CD4-positive, alpha-beta T cell treated with Interleukin-2 at 100 ng/mL for 4 hours (primary cell): ENCODE results near the gene ADIPOR1.

Experiments
- DNase-seq: peaks from one replicate; pipeline ENCODE4 v3.0.0-alpha.2; 2020; ENCODE audit warnings: low spot score

Gene ADIPOR1

DNA sequence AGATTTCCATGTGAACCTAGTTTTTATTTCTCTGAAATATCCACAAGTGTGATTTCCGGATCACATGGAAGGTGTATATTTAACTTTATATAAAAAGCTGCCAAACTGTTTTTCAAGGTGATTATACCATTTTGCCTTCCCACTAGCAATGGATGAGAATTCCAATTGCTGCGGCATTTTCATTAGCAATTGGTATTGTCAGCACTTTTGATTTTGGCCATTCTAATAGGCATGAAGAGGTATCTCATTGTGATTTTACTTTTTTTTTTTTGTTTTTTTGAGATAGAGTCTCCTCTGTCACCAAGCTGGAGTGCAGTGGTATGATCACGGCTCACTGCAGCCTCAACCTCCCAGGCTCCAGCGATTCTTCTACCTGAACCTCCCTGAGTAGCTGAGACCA lies 13.9 kb upstream of the ADIPOR1 start:
- DNase-seq: no peak

DNA sequence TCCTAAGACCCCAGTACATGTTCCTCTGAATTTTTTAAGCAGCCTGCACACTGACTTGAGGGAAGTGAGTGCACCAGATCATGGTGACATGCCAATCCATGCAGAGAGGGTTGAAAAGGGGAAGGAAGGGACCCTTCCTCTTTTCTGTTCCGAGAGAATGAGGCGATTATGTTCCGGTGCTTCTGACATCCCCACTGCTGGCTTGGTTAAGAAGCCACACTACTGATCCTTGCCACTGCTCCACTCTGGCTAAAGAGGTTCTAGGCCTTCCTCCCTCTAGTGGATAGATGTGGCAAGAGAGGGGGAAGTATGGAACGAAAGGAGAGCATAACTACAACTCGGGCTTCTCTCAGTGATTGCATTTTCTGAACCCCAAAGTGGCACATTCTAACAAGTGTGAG lies 10.8 kb upstream of the ADIPOR1 start:
- peak; percentile 40 for DNase-seq

DNA sequence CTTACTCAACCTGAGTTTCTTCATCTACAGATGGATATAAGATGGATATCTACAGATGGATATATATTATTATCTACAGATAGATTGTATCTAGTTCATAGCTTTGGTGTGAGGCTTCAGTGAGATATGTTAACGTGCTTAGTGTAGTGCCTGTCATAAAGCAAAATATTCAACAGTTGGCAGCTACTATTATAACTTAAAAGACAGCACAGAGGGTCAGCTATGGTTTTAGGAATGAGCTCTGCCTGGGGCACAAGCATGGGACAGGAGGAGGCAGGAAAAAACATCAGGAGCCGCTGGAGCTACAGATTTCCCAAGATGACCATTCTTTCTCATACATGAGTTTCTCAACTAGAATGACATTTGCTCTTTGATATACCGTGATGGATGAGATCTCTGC lies 10.2 kb upstream of the ADIPOR1 start:
- no peak for DNase-seq

DNA sequence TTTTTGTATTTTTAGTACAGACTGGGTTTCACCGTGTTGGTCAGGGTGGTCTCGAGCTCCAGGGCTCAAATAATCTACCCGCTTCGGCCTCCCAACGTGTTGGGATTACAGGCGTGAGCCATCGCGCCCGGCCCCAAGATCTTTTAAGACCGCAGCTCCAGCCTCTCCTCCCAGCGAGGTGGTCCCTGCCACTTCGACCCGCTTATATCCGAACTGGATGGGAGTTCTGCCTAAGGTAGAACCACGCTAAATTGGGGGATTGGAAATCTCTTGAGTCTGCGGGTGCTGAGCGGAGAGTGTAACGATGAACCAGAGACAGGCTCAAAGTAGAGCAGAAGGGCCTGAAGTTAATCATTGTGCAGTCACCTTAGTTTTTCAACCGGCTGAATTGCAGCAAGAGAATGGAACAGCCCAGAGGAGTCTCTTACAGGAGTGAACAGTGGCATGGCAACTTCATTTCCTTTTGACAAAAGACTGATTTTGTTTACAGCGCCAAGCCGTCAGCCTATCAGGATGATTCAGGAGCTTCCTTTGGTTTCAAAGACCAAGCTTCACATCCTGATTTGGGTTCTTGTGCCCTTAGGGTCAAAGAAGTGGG lies 9.7 kb upstream of the ADIPOR1 start:
- peak; percentile 35 for DNase-seq

DNA sequence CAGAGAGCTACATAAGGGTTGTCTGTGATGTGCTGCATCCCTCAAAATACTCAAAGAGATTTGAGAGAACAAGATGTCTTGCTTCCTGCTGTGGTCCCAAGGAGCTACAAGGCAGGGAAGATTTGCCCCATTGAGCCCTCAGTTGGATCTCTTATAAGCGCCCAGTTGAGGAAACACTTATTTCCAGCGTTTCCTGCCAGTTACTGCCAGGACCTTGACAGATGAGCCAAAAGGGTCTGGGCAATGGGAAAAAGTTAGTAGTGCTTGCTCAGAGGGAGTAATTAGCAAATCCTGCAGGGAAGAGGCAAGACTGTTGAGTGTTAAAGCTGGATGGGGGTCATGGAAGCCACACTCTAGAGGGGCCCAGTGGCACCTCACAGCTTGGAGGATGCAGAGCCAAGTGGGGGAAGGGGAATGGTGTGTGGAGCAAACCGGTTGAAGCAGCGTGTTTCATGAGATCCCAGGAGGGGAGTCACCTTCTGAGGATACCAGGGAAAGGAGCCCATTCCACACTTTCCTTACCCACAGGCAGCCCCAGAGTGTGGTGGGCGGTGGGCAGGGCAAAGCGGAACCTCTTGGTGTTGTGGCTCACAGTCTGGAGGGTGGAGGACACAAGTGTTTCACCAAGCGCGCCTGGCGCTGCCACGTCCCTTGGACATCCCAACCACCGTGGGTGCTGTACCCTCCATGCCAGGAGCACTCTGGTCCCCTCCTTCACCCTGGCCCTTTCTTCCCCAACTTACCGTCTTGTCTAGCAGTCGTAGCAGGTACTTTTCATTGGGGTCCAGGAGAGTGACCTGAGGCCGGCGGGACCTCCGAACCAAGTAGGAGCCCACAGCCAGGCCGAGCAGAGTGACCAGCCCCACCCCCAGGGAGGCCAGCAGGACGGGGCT lies 8.1 kb upstream of the ADIPOR1 start:
- no peak for DNase-seq

DNA sequence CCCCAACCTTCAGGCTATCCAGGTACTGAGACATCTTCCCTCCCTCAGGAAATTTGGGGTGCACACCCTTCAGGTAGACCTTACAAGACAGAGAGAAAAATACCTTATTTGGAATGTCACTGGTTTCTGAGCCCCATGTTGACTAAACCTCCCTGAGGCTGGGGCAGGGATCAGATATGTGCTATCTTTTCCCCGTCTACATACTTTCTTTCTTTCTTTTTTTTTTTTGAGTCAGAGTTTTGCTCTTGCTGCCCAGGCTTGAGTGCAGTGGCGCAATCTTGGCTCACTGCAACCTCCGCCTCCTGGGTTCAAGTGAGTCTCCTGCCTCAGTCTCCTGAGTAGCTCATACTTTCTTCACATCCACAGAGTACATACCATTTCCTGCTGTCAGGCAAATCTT lies 7.3 kb upstream of the ADIPOR1 start:
- no peak for DNase-seq

DNA sequence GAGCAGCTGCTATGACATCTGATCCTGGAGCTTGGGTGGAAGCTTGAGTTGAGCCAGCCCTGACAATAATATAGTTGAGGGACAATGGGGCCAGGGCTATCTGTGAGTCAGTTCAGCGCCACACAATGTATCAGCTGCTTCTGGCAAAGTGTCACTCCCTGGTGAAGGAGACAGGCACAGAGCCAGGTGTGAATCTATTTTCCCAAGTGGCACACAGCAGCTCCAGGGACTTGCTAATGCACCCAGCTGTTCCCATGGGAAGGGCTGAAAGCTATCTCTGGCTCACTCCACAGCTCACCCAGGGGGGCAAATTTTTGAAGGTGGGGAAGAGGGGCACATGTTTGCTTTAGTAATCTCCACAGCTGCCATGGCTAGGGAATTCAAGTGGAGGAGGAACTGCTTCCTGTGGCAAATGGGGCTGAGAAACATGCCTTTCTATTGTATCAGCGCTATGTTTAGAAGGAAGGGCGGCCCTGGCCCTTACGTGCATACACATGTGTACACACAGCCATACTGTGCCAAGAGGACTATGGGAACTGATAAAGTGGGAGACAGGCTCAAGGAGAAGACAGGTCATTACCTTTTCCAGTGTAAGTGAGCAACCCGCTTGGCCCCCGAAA lies 6.8 kb upstream of the ADIPOR1 start:
- DNase-seq: no peak

DNA sequence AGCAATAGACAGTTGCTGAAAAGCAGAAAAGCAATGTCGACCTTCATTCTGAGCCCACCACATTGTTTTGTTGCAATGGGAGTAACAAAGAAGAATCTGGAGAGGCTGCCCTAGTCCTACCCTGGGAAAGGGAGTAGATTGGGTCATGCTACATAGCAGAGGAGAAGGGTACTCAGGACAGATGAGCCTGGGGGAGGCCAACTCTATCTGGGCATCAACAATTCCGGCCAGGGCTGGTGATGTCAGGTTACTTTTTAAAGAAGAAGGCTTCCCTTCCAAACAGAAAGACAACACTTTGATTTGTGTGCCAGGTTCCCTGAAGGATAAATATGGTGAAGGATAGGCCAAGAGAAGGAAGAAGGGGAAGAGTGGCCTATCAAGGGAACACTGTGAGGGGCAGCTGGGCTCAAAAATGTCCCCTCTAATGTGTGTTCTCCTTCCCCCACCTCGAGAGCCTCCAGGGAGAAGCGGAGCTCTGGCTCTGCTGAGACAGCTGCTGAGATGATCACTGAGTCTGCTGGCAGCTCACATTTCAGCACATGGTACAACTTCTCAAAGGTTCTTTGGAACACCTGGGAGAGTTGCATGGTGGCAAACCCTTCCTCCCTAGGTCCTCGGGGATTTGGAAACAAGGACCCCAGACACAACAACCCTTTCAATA lies 3.2 kb upstream of the ADIPOR1 start:
- no peak for DNase-seq

DNA sequence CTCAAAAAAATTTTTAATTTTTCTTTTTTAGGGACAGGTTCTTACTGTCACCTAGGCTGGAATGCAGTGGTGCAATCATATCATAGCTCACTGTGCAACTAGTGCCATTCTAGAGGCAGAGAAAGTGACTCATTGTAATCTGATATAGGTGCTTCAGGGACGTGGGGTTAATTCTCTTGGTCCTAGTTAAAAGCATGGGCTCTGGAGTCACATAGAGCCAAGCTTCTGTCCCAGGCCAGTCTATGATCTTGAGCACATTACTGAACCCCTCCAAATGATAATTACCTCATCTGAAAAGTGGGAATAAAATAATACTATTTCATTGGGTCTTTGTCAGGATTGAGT lies 1.1 kb upstream of the ADIPOR1 start:
- no peak for DNase-seq

DNA sequence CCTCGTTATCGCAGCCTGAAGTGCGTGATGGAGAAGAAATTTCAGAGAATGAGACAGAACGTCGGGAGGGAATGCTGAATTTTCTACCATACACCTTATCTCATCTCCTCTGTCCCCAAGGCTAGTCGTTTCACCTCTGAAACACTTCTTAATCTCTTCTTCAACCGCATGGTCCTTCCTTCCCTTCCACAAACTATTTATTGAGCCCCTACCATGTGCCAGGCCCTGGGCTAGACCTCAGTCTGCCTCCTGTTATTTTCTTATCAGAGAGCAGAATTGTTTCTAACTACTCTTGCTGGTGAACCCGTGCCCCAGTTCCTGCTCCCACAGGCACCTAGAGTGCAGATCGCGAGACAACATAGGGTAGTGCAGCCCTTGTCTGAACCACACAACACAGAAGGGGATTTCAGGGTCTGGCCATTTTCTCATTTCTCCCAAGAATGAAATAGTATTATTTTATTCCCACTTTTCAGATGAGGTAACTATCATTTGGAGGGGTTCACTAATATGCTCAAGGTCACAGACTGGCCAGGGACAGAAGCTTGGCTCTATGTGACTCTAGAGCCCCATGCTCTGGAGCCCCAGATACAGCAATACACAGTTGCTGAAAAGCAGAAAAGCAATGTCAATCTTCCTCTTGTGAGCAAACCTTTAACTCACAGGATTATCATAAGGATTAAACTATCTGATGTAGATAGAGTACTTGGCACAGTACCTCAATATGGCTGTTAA lies 598 bp upstream of the ADIPOR1 start:
- DNase-seq: no peak

DNA sequence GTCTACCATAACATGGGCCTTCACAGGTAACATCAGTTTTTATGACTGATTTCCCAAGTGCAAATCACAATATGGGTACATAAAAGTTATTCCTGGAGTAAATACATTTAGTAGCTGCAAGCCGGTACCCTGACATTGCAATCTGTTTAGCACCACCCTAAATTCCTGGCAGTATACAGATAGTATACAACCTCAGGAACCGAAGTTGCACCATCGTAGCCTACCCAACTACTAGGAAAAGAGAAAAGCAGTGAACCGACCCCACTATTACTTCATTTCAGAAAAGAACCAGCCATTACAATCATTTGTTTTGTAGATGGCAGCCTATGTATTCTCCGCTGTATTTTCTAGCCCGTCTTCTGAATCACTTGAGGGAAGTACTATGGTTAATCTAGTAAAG lies 1.1 kb downstream of the ADIPOR1 start:
- DNase-seq: no peak

DNA sequence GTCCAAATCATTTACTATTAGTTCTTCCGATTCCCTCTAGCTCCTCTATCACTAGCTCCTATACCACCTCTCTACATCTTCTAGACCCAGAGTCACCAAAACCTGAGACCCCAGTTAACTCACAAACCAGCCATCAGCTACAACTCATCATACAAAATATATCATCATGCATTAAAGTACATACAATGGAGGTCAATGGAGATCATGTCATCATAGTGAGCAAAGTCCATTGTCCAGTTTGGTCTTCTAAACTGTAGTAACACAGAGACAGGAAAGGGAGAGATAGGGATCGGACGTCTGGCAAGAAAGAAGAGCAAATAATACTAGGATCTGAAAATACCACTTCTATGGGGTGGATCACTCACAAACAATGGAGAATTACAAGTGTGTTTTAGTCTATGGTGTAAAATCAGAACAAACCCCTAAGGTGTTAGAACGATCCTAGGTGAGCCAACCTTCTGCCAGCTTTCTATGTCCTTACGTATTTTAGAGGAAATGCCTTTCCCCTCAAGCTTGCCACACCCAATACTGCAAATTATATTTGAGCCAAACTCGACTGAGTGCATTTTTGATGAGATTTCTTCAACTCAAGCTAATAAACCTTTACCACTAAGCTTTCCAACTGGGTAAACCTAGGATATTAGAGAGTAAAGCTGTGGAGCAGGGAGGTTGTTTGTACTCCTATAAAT lies 3.9 kb downstream of the ADIPOR1 start:
- DNase-seq: no peak

DNA sequence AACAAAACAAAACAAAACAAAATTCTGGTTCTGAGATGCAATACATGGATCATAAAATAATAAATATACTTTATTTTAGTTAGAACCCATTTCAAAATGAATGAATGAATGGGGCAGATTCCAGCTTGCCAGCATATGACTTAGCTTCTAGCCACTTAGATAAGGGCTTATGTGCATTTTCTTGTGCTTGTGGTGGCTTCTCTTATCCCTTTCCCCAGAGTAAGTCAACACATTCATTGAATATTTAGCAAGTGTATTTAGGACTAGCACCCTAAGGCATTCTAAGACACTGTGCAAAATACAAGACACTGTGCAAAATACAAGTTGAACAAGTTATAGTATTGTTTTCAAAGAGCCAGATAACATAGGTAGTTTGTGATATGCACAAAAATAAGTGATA lies 4.7 kb downstream of the ADIPOR1 start:
- DNase-seq: no peak

DNA sequence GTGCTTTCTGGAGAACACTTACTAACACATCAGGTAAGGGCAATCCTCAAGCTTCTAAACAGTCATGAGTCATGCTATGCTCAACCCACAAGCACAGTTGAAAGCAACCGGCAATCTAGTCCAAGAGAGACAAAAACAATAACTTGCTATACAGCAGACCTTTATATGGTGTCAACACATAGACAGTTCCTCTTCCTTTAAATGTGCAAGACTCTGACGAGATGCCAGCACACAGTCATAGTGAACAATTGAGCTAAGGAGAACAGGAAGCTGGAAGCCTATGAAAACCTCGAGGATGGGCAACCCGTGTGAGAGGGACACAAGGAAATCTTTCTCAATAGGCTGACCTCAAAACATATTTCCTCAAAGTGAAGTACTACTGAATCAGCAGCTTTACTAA lies 5.3 kb downstream of the ADIPOR1 start:
- DNase-seq: peak; percentile 24

DNA sequence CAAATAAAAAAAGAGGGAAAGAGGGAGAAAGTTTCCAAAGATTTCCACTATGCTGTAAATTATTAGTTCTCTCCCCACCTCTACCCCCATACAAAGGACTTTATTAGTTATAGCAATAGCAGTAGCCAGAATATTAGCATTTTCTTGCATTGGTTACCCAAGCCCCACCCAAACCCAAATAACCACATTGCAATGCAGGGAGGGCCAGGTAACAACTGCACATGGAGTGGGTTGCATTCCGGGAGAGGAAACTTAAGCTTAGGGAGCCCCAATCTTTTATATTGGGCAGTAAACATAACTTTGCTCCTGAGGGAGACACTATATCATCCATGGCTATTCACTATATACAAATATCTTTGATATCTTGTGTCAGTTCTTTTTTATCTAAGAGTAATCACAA lies 6.0 kb downstream of the ADIPOR1 start:
- DNase-seq: no peak

DNA sequence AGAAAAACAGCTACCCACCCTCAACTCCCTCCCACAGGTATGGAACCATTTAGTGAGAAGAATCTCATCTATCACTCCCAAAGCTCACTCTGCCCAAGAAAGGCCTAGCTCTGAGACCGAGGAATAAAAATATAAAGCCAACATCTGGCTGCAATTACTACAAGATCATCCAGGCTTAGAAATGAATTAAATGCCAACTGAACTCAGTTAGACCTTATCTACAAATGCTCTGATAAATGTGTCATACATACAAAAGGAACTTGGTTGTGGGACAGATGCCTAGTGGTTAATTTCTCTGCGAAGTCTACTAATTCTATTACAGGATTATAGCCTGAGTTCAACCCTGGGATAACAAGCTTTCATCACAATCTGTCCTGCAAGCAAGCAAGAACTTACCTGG lies 6.7 kb downstream of the ADIPOR1 start:
- no peak for DNase-seq

DNA sequence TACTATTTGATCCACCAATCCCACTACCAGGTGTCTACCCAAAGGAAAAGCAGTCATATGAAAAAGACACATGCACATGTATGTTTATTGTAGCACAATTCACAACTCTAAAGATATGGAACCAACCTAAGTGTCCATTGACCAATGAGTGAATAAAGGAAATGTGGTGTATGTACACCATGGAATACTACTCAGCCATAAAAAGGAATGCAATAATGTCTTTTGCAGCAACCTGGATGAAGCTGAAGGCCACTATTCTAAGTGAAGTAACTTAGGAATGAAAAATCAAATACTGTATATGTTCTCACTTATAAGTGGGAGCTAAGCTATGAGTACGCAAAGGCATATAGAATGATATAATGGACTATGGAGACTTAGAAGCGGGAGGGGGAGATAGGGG lies 12.6 kb downstream of the ADIPOR1 start:
- no peak for DNase-seq

DNA sequence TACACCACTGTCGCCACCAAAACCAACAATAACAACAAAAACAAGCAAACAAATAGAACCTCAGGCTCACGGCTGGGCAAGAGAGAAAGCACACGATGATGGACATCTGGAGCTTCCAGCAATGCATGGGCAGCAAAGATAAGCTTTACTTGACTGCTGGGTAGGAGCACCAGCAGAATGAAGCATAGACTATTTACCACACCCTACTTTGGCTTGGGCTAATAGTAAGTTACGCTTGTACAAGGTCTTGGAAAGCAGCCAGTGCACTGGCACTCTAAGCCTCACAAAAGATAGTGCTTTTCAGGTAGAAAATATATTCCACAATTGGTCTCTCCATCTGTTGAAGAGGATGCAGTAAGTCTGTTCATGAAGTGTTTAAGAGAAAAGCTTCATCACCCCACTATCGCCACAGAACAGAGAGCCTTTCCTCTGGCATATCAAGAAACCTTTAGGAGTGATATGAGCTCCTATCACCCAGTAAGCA lies 13.6 kb downstream of the ADIPOR1 start:
- DNase-seq: no peak

DNA sequence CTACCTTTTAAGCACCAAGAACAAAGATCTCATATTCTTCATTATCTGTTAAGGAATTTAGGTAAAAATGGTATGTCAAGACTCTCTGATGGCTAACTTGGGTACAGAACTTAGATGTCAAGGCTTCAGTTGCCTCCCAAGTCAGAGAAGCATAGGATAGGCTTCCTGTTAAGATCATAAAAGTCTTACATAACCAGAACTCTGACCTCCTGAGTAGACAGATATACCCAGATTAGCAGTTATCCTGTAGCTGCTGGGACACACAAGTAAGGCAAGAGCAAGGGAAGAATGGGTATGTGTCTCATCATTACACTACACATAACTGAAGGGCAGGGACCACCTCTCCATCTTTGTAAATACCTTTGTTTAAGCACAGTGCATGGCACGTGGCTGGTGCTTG lies 15.7 kb downstream of the ADIPOR1 start:
- no peak for DNase-seq

DNA sequence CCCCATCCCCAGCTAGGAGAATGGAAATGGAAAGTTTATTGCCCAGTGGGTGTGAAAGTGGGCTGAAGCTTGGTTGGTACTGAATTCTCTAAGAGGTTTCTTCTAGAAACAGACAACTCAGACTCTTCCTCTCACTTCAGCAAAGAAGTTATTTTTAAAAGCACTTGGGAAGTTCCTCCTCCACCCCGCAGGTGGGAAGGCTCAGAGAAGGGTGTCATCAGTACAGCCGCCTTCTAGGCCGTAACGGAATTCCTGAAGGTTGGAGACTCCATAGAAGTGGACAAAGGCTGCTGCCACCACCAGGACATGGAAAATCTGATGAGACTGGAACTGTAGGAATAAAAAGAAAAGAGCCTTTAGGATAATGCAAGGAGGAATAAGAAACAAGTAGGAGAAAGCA lies 16.7 kb downstream of the ADIPOR1 start:
- no peak for DNase-seq

DNA sequence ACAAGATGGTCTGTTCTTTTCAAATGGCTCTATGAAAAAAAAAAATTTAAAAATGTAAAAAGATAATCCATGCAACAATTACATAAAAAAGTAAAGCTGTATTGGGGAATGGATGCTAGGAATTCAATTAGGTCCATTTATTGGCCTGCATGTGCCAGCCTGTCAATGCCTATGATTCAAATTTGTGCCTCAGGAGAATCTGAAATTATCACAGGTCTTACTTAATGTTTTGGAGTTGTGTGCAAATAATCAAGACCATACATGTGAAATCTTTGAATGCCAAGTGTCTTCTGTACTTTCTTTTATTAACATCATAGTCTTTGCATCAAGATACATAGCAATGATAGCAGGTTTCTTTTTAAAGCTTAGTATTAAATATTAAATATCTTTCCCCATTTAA lies 17.6 kb downstream of the ADIPOR1 start:
- no peak for DNase-seq
